ENCODE measurements around the gene MTMR4.

- TF ChIP-seq POLR2A (IDR thresholded peaks at IDR 0.05; ENCODE audit: low read length) (no peak), GATA1 (IDR thresholded peaks at IDR 0.05; ENCODE audit: low read depth, low read length) (no peak)
Observed at GRCh38 chr17:58520843-58521430, 6.5 kb upstream of the MTMR4 start.

Measured in erythroblast (primary cell).